GM18909 (cell line): ENCODE results near the gene ASMTL.
A peak's percentile ranks its signal among the peaks of the same experiment; 100 is the strongest.
"Not testable (repeated sequence)": the region's sequence is repeated elsewhere in the genome, so short reads cannot be mapped to it uniquely, and the experiment has no call there.

Source experiments
- ATAC-seq: cut with Tn5 transposase; IDR thresholded peaks from one replicate; pipeline ENCODE4 v1.9.1; 2021; ENCODE audit warnings: mild to moderate bottlenecking; ENCODE audit not compliant: unreplicated experiment, poor library complexity

ASMTL gene

DNA sequence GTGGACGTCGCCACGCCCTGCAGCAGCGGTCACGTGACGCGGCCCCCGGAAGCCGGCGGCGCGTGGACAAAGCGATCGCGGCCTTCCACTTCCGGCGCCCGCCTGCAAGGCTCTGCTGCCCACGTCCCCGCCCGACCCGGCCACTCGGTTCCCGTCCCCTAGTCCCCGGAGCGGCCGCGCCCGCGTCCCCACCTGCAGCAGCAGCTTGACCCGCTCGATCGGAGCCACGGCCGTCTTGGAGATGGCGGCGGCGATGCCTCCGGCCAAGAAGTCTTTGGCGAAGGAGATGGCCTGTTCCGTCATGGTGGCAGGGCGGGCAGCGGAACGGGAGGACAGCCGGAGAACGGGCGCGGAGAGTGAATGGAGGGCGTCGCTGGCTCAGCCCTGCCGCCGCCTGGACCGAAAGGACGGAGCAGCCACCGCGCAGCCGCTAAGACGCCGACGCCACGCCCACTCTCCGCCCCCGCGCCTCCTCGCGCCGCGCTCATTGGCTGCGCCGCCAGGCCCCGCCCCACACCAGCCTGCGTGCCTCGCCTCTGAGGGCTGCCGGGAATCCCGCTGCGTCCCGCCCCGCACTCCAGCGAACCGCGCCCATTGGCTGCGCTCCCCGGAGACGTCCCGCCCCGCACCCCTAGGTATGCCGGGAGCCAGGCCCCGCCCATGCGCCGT is 60.9 kb downstream of the ASMTL start, which contains the start of gene SLC25A6:
Gene SLC25A6, minus strand, starts transcription at position 407 of the 669 bp plus-strand sequence. Its CDS starts 104 bp downstream, at position 303.
- peak; percentile 96 for ATAC-seq

DNA sequence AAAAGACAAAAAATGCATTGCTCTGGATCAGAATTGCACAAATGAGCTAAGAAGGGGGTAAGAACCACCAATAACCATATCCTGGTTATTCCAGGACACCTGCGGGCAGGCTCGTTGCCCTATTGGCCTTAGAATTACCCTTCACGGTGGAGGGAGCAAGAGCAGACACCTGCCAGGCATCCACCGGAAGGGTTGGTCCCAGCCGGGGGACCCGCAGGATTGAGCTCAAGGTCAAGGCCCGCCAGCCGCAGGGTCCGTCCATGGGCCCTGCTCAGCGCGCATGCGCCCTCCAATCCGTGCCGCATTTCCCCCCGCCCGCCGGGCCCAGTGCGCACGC is 61.4 kb downstream of the ASMTL start:
- ATAC-seq, result no peak

DNA sequence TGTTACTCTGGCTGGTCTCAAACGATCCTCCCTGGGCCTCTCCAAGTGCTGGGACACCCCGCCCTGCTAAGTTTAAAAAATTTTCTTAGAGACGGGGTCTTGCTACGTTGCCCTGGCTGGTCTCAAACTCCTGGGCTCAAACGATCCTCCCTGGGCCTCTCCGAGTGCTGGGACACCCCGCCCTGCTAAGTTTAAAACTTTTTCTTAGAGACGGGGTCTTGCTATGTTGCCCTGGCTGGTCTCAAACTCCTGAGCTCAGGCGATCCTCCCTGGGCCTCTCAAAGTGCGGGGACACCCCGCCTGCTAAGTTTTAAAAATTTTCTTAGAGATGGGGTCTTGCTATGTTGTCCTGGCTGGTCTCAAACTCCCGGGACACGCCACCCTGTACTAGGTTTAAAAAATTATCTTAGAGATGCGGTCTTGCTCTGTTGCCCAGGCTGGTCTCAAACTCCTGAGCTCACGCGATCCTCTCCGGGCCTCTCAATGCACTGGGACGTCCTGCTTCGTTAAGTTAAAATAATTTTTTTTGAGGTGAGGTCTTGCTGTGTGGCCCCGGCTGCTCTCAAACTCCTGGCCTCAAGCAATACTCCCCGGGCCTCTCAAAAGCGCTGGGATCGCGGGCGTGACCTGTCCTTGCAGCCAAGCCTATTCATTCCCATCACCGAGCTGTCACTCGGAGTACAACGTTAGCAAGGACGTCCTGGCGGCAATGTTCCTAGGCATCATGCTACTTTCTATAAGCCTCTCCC is 61.9 kb downstream of the ASMTL start:
- no peak for ATAC-seq

DNA sequence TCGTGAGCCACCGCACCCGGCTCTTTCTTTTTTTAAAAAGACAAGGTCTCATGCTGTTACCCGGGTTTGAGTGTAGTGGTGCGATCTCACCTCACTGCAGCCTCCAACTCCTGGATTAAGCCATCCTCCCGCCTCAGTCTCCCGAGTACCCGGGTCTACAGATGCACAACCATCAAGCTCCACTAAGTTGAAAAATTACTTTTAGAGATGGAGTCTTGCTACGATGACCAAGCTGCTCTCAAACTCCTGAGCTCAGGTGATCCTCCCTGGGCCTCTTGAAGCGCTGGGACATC is 62.8 kb downstream of the ASMTL start:
- ATAC-seq, result no peak

DNA sequence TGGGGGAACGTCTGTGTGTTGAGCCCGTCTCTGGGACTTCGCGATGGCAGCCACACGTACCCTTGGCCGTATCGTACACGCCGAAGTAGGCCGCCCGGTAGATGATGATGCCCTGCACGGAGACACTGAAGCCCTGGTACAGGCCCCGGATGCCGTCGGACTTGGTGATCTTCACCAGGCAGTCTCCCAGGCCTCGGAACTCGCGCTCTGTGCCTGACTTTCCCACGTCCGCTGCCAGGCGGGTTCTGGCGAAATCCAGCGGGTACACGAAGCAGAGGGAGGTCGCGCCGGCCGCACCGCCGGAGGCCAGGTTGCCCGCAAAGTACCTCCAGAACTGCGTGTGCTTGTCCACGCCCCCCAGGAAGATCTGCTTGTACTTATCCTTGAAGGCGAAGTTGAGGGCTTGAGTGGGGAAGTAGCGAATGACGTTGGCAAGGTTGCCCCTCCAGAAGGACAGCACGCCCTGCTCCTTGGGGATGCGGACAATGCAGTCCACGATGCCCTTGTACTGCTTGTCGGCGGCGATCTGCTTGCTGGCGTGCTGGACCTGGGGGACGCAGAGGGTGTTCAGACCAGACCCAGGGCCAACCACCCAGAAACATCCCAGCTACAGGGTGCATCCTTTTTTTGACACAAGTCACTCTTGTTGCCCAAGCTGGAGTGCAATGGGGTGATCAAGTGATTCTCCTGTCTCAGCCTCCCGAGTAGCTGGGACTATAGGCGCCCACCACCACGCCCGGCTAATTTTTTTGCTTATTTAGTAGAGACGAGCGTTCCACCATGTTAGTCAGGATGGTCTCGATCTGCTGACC is 63.3 kb downstream of the ASMTL start:
- no peak for ATAC-seq

DNA sequence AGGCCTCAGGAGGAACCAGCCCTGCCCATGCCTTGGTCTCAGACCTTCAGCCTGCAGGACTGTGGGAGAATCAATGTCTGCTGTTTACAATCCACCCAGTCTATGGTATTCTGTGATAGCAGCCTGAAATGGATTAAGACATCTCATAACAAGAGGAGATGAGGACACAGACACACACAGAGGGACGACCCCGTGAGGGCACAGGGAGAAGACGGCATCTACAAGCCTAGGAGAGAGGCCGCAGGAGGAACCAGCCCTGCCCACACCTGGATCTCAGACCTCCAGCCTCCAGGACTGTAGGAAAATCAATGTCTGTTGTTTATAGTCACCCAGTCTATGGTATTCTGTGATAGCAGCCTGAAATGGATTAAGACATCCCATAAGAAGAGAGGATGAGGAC is 64.1 kb downstream of the ASMTL start:
- no peak for ATAC-seq

DNA sequence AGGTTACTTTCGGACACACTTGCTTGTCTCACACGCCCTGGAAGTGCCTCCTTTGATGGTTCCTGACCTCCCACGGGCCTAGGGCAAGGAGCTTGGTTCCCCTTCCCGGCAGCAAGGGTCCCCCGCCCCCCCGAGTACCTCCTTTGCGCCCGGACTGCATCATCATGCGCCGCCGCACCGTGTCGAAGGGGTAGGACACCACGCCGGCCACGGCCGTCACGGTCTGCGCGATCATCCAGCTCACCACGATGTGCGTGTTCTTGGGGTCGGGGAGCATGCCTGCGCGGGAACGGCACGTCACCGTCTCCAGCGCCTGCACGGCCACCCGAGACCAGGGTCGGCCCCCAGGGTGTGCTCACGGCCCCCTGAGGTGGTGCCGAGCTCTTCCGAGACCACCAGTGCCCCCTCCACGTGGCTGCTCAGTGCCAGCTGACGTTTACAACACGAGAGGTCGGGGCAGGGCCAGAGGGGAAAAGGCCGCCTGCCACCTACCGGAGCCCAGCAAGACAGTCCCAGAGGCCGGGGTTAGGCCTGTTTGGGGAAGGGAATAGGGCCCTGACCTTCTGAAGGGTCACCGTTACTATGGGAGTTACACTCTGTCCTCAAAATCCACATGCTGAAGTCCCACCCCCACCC is 65.5 kb downstream of the ASMTL start:
- ATAC-seq, result no peak

DNA sequence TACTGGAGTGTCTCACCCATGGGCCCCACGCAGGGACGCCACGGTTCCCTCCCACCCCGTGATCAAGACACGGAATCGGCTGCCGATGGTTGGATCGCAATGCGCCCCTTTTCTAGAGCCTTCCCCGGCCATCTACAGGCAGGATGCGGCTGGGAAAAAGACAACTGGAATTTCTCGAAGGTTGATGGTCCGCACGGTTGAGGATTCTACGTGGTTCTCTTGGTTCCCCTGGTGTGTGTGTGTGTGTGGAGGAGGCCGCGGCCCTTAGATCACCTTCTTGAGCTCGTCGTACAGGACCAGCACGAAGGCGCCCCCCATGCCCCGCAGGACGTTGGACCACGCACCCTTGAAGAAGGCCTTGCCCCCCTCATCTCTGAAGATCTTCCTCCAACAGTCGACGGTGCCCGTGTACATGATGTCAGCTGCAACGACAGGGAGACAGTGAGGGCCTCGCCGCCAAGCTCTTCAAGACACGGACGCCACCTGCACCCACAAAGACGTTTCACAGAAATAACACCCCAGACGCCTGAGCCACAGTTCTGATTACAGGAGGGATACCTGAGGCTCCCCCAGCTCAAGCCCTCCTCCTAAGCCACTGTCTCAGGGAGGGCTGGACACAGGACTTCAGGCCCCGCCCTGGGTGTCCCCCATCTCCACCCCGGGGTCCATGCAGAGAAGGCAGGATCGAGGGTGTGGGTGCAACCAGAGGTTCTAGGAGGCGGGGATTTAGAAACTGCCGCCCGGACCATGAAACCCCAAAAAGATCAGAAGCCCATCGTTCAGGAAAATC is 66.2 kb downstream of the ASMTL start:
- no peak for ATAC-seq

DNA sequence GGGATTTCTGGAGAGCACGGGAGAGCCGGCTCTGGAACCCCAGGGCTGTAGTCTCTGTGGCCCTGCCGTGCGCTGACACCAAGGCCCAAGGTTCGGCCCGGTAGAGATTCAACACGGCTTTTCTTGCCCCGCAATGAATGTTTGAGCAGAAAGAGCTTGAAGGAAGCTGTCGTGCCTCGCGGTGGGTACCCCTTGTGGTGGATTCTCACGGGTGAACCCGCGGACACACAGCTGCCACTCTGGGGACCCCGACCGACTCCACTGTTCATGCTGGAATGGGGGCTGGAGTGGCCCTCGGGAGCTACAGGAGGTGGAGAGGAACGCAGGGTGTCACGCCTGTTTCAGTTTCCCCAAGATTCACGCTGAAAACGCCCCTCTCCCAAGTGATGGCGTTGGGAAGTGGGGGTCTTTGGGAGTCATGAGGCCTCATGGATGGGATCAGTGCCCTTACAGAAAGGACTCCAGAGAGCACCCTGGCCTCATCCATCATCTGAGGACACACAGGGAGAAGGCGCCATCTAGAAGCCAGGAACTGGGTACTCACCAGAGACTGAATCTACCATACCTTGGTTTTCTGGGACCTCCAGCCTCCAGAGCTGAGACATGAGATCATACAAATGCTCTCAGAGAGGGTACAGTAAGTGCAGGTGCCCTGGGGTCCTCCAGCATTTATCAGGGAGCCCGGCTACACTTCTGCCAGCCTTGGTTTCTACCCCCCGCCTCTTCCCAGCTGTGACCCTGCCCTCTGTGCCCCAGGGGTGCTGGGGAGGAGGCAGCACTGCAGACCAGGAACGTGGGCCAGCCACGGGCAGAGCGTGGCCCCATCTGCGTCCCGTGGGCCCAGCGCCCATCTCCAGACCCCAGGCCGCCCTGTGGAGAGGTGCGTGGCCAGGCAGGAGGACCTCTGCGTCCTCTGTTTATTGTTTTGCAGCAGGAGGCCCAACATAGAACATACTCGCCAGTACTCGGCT is 67.2 kb downstream of the ASMTL start:
- no peak for ATAC-seq

DNA sequence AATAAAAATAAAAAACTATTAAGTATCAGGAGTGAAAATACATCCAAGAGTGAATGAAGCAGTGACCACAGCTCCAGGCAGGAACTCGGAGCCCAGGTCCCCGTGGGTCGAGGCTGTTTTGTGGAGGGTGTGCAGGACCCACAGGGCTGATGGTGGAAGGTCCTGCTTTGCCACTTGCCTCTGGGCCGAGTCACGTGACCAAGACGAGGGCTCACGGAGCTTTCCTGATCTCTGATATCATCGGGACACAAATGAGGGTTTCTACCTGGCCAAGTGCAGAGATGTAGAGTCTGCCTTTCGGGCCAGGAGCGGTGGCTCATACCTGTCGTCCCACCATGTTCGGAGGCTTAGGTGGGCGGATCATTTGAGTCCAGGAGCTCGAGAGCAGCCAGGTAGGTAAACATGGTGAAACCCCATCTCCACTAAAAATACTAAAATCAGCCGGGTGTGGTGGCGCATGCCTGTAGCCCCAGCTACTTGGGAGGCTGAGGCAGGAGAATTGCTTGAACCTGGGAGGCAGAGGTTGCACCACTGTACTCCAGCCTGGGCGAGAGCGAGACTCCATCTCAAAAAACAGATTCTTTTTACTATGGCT is 68.0 kb downstream of the ASMTL start:
- ATAC-seq, result no peak

DNA sequence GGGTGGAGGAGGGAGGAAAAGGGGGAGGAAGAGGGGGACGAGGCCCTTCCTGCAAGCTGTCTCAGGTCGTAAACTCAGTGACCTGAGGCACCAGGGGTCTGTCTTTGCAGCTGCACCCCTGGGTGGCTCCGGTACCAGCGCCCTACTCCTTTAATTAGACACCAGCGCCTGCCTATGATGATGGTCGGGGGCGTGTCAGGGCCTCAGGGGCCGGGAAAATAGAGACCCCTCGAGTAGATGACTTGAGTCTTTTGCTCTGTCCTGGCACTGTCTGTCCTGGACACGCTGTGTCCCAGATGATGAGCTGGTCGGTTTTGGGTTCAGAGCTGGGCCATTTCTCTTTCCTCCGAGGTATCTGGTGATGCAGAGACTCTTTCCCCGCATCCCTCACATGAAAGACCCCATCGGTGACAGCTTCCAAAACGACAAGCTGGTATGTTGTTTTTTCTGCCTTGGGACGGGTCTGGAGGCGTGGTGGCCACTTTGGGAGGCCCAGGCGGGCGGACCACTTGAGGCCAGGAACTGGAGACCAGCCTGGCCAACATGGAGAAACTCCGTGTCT is 72.0 kb downstream of the ASMTL start:
- no peak for ATAC-seq

DNA sequence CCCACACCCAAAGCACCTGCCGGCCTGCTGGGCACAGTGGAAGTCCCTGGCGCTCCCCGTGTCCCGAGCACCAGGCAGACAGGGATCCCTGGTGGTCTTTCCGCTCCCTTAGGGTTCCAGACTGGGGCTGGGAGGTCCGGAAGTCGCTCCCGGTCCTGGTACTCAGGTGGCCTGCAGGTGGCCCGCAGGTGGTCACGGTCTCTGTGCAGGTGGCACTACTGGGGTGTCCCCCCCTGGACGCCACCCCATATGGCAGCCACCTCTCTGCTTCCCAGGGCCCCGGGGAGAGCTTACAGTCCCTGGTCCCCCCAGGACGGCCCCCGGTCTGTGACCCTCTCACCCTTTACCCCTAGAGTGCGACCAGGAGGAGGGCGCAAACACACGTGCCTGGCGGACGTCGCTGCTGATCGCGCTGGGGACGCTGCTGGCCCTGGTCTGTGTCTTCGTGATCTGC is 74.4 kb downstream of the ASMTL start:
- ATAC-seq, result no peak

DNA sequence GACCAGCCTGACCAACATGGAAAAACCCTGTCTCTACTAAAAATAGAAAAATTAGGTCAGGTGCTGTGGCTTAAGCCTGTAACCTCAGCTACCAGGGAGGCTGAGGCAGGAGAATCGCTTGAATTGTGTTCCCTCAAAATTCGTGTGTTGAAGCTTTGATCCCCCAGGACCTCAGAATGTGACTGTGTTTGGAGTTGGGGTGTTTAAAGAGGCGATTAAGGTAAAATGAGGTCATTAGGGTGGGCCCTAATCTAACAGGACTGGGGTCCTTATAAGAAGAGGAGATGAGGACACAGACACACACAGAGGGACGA is 84.4 kb downstream of the ASMTL start:
- no peak for ATAC-seq

DNA sequence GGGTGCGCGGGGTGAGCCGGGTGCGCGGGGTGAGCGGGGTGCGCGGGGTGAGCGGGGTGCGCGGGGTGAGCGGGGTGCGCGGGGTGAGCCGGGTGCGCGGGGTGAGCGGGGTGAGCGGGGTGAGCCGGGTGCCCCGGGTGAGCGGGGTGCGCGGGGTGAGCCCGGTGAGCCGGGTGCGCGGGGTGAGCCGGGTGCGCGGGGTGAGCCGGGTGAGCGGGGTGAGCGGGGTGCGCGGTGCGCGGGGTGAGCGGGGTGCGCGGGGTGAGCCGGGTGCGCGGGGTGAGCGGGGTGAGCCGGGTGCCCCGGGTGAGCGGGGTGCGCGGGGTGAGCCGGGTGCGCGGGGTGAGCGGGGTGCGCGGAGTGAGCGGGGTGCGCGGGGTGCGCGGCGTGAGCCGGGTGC is 86.3 kb downstream of the ASMTL start:
- not testable (repeated sequence) for ATAC-seq

DNA sequence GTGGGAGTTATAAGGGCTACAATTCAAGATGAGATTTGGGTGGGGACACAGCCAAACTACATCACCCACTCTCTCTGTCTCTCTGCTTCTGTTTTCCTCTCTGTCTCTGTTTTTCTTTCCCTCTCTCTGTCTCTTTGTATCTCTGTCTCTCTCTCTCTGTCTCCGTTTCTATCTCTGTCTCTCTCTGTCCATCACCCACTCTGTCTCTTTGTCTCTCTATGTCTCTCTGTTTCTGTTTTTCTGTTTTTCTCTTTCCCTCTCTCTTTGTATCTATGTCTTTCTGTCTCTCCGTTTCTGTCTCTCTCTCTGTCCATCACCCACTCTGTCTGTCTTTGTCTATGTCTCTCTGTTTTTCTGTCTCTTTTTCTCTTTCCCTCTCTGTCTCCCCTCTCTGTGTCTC is 90.8 kb downstream of the ASMTL start:
- no peak for ATAC-seq

DNA sequence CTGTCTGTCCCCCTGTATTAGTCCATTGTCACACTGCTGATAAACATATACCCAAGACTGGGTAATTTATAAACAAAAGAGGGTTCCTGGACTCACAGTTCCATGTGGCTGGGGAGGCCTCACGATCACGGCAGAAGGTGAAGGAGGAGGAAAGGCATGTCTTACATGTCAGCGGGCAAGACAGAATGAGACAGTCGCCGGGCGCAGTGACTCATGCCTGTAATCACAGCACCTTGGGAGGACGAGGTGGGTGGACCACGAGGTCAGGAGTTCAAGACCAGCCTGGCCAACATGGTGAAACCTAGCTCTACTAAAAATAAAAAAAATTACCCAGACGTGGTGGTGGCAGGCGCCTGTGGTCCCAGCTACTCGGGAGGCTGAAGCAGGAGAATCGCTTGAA is 91.4 kb downstream of the ASMTL start:
- no peak for ATAC-seq

DNA sequence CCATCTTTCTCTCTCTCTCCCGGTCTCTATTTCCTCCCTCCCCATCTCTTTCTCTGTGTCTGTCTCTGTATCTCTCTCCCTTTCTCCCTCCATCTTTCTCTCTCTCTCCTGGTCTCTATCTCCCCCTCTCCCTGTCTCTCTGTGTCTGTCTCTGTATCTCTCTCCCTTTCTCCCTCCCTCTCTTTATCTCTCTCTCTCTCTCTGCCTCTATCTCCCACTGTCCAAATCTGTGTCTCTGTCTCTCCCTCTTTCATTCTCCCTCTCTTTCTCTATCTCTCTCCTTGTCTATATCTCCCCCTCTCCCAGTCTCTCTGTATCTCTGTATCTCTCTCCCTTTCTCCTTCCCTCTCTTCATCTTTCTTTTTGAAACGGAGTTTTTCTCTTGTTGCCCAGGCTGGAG is 92.5 kb downstream of the ASMTL start:
- no peak for ATAC-seq

DNA sequence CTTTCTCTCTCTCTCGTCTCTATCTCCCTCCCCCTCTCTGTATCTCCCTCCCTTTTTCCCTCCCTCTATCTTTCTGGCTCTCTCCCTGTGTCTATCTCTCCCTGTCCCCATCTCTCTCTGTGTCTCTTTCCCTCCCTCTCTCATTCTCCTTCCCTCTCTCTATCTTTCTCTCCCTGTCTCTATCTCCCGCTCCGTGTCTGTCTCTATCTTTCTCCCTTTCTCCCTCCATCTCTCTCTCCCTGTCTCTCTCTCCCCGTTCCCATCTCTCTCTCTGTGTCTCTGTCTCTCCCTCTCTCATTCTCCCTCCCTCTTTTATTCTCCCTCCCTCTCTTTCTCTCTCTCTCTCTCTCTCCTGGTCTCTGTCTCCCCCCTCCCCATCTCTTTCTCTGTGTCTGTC is 93.2 kb downstream of the ASMTL start:
- no peak for ATAC-seq
